ENCODE data around the gene TNNT2.

Gene TNNT2

DNA sequence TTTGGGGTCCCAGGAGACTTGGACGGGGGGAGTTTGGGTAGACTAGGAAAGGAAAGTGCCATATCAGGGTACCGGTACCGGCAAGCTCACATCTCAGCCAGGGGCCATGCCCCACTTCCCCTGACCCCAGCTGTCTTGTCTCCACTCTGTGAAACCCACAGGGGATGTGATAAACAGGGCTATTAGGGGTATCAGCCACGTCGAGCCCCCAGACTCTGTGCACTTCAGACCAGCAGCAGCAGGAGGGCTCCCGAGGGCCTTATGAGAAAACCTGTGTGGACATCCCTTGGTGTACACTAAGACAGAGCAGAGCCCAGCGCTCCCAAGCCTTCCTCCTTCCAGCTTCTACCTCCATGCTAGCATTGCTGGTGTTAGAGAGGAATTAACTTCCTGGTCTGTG, 46.3 kb downstream of the TNNT2 start:
- H3K27ac ChIP-seq, result no peak overlapping the region
- no peaks in the 10 kb centered on the region for H3K4me1 ChIP-seq (ENCODE audit: low read depth, poor library complexity, severe bottlenecking)
- H3K27me3 ChIP-seq (ENCODE audit: insufficient read depth, low read depth), result no peaks in the 10 kb centered on the region
- H3K79me2 ChIP-seq (ENCODE audit: insufficient read depth, low read depth), result no peaks in the 10 kb centered on the region
- no peak overlapping the region for H3K4me3 ChIP-seq (IDR thresholded peaks at IDR 0.05; ENCODE audit: insufficient read depth, low read depth, low read length)
- no peaks in the 10 kb centered on the region for H4K20me1 ChIP-seq (ENCODE audit: insufficient read depth)
- no peak overlapping the region for H3K9ac ChIP-seq
- no peaks in the 10 kb centered on the region for H3K36me3 ChIP-seq (ENCODE audit: insufficient read depth)
- TF ChIP-seq, protein P1, sequence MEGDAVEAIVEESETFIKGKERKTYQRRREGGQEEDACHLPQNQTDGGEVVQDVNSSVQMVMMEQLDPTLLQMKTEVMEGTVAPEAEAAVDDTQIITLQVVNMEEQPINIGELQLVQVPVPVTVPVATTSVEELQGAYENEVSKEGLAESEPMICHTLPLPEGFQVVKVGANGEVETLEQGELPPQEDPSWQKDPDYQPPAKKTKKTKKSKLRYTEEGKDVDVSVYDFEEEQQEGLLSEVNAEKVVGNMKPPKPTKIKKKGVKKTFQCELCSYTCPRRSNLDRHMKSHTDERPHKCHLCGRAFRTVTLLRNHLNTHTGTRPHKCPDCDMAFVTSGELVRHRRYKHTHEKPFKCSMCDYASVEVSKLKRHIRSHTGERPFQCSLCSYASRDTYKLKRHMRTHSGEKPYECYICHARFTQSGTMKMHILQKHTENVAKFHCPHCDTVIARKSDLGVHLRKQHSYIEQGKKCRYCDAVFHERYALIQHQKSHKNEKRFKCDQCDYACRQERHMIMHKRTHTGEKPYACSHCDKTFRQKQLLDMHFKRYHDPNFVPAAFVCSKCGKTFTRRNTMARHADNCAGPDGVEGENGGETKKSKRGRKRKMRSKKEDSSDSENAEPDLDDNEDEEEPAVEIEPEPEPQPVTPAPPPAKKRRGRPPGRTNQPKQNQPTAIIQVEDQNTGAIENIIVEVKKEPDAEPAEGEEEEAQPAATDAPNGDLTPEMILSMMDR (conservative IDR thresholded peaks at IDR 0.05; ENCODE audit: low read depth, low read length), result no peak
- no peak overlapping the region for H2AFZ ChIP-seq (ENCODE audit: low read depth)
- H3K4me2 ChIP-seq, result no peak overlapping the region

DNA sequence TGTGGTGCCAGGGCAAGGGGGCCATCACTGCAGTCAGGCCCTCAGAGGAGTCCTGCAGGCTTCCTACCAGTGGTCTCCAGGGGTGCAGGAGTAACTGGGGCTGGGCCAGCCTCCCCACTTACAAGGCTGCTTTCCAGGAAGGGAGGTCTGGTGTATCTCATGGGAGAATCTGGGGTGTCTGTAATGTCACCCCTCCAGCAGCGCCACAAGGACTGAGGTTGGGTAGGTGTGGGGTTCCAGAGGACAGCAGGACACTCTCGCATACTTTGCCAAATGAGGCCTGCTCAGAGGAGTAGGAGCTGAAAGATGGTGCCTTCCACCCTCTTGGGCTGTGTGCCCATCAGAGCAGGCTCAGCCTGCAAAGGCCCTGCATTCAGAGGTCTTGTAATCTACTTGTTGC, 46.9 kb downstream of the TNNT2 start:
- Histone ChIP-seq H3K27me3 (ENCODE audit: insufficient read depth, low read depth) (no peaks in the 10 kb centered on the region), H3K79me2 (ENCODE audit: insufficient read depth, low read depth) (no peaks in the 10 kb centered on the region), H3K27ac (no peak overlapping the region), H3K36me3 (ENCODE audit: insufficient read depth) (no peaks in the 10 kb centered on the region), H3K9ac (no peak overlapping the region), H2AFZ (ENCODE audit: low read depth) (no peak overlapping the region), H3K4me3 (IDR thresholded peaks at IDR 0.05; ENCODE audit: insufficient read depth, low read depth, low read length) (no peak overlapping the region), H3K4me1 (ENCODE audit: low read depth, poor library complexity, severe bottlenecking) (no peaks in the 10 kb centered on the region), H3K4me2 (no peak overlapping the region), H4K20me1 (ENCODE audit: insufficient read depth) (no peaks in the 10 kb centered on the region)
- TF ChIP-seq, protein P1 (conservative IDR thresholded peaks at IDR 0.05; ENCODE audit: low read depth, low read length), result no peak

DNA sequence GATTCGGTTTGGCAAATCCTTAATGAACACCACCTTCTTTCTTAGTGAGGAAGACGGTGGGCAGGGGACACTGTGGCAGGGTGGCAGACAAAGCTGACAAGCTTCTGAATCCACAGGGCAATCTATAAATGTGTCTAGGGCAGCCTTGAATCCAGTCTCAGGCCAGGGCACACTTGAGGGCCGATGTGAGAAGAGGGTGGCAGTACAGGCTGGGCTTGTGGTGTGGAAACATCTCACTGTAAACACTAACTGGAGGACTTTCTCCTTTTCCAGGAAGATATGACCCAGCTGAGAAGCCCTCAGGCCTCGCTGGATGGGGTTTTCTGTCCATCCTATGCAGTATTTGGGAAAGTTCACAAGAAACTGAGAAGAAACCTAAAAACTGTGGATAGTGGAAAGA, 47.7 kb downstream of the TNNT2 start:
- no peaks in the 10 kb centered on the region for H3K36me3 ChIP-seq (ENCODE audit: insufficient read depth)
- TF ChIP-seq, protein P1 (conservative IDR thresholded peaks at IDR 0.05; ENCODE audit: low read depth, low read length), result no peak

DNA sequence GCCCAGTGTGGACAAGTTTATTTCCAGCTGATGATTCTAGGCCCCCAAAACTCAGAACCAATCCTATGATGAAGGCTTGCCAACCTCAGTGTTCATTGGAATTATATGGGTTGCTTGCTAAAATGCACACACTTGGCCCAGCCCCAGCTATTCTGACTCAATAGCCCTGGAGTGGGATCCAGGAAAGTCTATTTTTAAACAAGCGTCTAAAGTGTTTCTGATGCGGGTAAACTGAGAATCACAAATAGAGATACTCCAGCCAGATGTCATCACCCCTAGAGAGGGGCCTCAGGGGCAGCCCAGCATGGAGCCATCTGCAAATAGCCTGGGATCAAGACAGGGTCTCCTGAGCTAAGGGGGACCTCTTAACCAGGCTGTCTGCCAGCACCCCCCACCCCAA, 48.2 kb downstream of the TNNT2 start:
- H3K4me2 ChIP-seq, result no peak overlapping the region
- H3K9ac ChIP-seq, result no peak overlapping the region
- no peak overlapping the region for H2AFZ ChIP-seq (ENCODE audit: low read depth)
- H3K4me3 ChIP-seq (IDR thresholded peaks at IDR 0.05; ENCODE audit: insufficient read depth, low read depth, low read length), result no peak overlapping the region
- H3K27me3 ChIP-seq (ENCODE audit: insufficient read depth, low read depth), result no peaks in the 10 kb centered on the region
- no peaks in the 10 kb centered on the region for H4K20me1 ChIP-seq (ENCODE audit: insufficient read depth)
- no peak overlapping the region for H3K27ac ChIP-seq
- no peaks in the 10 kb centered on the region for H3K79me2 ChIP-seq (ENCODE audit: insufficient read depth, low read depth)
- no peaks in the 10 kb centered on the region for H3K4me1 ChIP-seq (ENCODE audit: low read depth, poor library complexity, severe bottlenecking)
- TF ChIP-seq, protein P1 (conservative IDR thresholded peaks at IDR 0.05; ENCODE audit: low read depth, low read length), result no peak
- H3K36me3 ChIP-seq (ENCODE audit: insufficient read depth), result no peaks in the 10 kb centered on the region

More for the DNA sequence above, 47.7 kb downstream of the TNNT2 start:
- Histone ChIP-seq H3K4me2 (no peak overlapping the region), H3K27ac (no peak overlapping the region), H2AFZ (ENCODE audit: low read depth) (no peak overlapping the region), H4K20me1 (ENCODE audit: insufficient read depth) (no peaks in the 10 kb centered on the region), H3K79me2 (ENCODE audit: insufficient read depth, low read depth) (no peaks in the 10 kb centered on the region), H3K9ac (no peak overlapping the region), H3K4me3 (IDR thresholded peaks at IDR 0.05; ENCODE audit: insufficient read depth, low read depth, low read length) (no peak overlapping the region), H3K4me1 (ENCODE audit: low read depth, poor library complexity, severe bottlenecking) (no peaks in the 10 kb centered on the region), H3K27me3 (ENCODE audit: insufficient read depth, low read depth) (no peaks in the 10 kb centered on the region)
